HEK293 (cell line): ENCODE data around the gene OR2K2.

Source experiments
- PRDM10 ChIP-seq: fragments of 450-650 bp; formaldehyde crosslinking; IDR thresholded peaks from 2 replicates; pipeline ENCODE4 v1.5.1; 2016; ENCODE audit warnings: missing biosample characterization, missing genetic modification characterization
- REST ChIP-seq: fragments of 450-650 bp; formaldehyde crosslinking; IDR thresholded peaks from 2 replicates; pipeline ENCODE4 v1.5.1; 2016; ENCODE audit warnings: missing biosample characterization, missing genetic modification characterization
- YY1 ChIP-seq: fragments of 450-650 bp; formaldehyde crosslinking; IDR thresholded peaks from 2 replicates; pipeline ENCODE4 v1.5.1; 2018; ENCODE audit warnings: missing biosample characterization, missing genetic modification characterization
- ZBTB1 ChIP-seq: fragments of 450-650 bp; formaldehyde crosslinking; IDR thresholded peaks from 2 replicates; pipeline ENCODE4 v1.5.1; 2016; ENCODE audit warnings: missing biosample characterization, missing genetic modification characterization
- ZNF274 ChIP-seq, 2 experiments: fragments of 200-500 bp in 1 of 2; fragments of 450-650 bp in 1 of 2; sonication (Bioruptor generic) in 1 of 2; formaldehyde crosslinking in 1 of 2; IDR thresholded peaks; 2 replicates each; pipeline versions ENCODE4 v1.5.1 to v1.6.1; 2014 to 2016; ENCODE audit warnings: borderline replicate concordance in 1 of 2, inconsistent platforms in 1 of 2, low read length in 1 of 2, missing biosample characterization in 1 of 2, missing genetic modification characterization in 1 of 2
- ZNF341 ChIP-seq: fragments of 450-650 bp; formaldehyde crosslinking; IDR thresholded peaks from 2 replicates; pipeline ENCODE4; 2016; ENCODE audit warnings: low read depth, missing biosample characterization, missing genetic modification characterization
- ZNF433 ChIP-seq: fragments of 450-650 bp; formaldehyde crosslinking; IDR thresholded peaks from 2 replicates; pipeline ENCODE4 v1.5.1; 2016; ENCODE audit warnings: missing biosample characterization, missing genetic modification characterization, low read depth
- ZSCAN5A ChIP-seq: fragments of 450-650 bp; formaldehyde crosslinking; IDR thresholded peaks from 2 replicates; pipeline ENCODE4 v1.5.1; 2016; ENCODE audit warnings: missing biosample characterization, missing genetic modification characterization
- TF ChIP-seq, protein P1 (sequence below): fragments of 450-650 bp; formaldehyde crosslinking; IDR thresholded peaks from 2 replicates; pipeline ENCODE4 v1.5.1; 2016; ENCODE audit warnings: missing biosample characterization, missing genetic modification characterization

DNA sequence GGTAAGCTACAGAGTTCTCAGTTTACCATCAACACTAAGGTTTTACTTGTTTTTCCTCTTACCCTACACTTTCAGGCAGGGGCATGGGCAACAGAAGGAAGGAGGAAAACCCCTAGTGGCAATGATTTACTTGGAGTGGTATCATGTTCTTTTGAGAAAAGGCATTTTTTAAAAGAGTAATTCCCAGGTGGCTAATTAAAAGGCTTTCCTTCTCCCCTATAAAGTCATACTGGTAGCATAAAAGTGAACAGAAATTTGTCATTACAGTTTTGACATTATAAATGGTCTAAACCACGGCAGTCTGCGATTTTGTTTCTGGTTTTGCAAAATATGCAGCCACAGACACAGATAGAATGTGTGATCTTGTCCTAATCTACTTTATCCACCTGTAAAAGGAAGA is 30.9 kb upstream of the OR2K2 start:
- TF ChIP-seq ZNF433, result no peak
- no peak for TF ChIP-seq YY1 (tag by site-specific recombination)
- TF ChIP-seq, protein P1, sequence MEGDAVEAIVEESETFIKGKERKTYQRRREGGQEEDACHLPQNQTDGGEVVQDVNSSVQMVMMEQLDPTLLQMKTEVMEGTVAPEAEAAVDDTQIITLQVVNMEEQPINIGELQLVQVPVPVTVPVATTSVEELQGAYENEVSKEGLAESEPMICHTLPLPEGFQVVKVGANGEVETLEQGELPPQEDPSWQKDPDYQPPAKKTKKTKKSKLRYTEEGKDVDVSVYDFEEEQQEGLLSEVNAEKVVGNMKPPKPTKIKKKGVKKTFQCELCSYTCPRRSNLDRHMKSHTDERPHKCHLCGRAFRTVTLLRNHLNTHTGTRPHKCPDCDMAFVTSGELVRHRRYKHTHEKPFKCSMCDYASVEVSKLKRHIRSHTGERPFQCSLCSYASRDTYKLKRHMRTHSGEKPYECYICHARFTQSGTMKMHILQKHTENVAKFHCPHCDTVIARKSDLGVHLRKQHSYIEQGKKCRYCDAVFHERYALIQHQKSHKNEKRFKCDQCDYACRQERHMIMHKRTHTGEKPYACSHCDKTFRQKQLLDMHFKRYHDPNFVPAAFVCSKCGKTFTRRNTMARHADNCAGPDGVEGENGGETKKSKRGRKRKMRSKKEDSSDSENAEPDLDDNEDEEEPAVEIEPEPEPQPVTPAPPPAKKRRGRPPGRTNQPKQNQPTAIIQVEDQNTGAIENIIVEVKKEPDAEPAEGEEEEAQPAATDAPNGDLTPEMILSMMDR (tag by site-specific recombination), result no peak
- no peak for TF ChIP-seq ZNF274 (IDR thresholded peaks at IDR 0.05; ENCODE audit: low read length)
- no peak for TF ChIP-seq ZNF274 (tag by site-specific recombination; IDR thresholded peaks at IDR 0.05; ENCODE audit: borderline replicate concordance)
- TF ChIP-seq ZNF341 (tag by site-specific recombination), result no peak
- no peak for TF ChIP-seq PRDM10 (tag by site-specific recombination)
- TF ChIP-seq ZSCAN5A (tag by site-specific recombination), result no peak
- no peak for TF ChIP-seq ZBTB1 (tag by site-specific recombination)
- TF ChIP-seq REST (tag by site-specific recombination), result no peak
